Cardiac fibroblast (primary cell): Measurements from ENCODE around the gene ARHGAP24.

Experiments
- DNase-seq, 2 donors: peaks; one replicate each; pipeline versions ENCODE4 v3.0.0 to v3.0.0-alpha.2; 2010; ENCODE audit warnings: low read depth in 2 of 2
- H3K4me3 ChIP-seq, 2 donors: replicated peaks in 1 of 2; 1 replicate in 1 of 2; 2 replicates in 1 of 2; pipeline ENCODE4 v1.5.1; 2011; ENCODE audit warnings: low read depth in 2 of 2, low read length in 2 of 2, mild to moderate bottlenecking in 2 of 2, moderate library complexity in 1 of 2
- CTCF ChIP-seq: IDR thresholded peaks from one replicate; pipeline ENCODE4 v1.5.1; 2011; ENCODE audit warnings: low read depth, mild to moderate bottlenecking, low read length, inconsistent platforms

The ARHGAP24 gene

GRCh38 chr4:85939595-85939994 is 464.6 kb downstream of the ARHGAP24 start:
- no peak for TF ChIP-seq CTCF
- no peak overlapping the region for H3K4me3 ChIP-seq
- no peak for DNase-seq

DNA sequence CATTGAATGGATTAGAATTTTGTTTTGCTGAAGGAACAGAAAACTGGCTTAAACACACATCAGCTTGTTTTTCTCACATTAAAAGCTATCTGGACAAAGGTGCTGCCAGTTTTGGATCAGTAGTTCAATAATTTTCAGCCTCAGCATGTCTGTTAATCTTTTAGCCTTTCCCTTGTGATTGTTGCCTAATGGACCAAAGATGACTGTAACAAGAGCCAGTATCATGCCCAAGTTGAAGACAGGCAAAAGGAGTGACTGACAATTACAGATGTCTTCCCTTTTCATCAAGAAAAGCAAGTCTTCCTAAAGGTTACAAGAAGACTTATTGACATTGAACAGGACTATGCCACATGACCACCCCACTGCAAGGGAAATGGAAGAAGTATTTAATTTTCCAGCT is 465.2 kb downstream of the ARHGAP24 start:
- H3K4me3 ChIP-seq: no peak overlapping the region
- no peak for TF ChIP-seq CTCF
- no peak for DNase-seq

- H3K4me3 ChIP-seq: no peak overlapping the region
- no peak for DNase-seq
- no peak for TF ChIP-seq CTCF
Observed at GRCh38 chr4:85942107-85942506, 467.2 kb downstream of the ARHGAP24 start.

- no peak for TF ChIP-seq CTCF
- no peak overlapping the region for H3K4me3 ChIP-seq
- peak in 1 of 2 donors; percentile 43 for DNase-seq
Observed at GRCh38 chr4:85946821-85947220, 471.9 kb downstream of the ARHGAP24 start.

DNA sequence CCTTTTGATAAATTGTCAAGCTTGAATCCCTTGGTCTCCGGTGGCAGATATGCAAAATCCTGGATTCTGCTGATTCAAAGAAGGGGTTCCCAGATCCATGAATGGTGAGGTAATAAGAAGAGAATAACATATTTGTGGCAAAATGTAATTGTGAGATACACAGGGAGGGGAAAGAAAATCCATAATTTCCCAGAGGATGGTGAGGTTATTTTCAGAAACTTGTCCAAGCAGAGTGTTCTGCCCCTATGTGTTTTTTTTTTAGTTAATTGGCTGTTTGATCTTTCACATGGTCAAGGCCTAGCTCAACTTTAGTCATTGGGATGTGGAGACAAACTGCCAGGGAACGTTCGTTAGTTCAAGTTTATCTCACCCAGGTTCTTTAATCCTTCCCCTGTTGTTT is 476.1 kb downstream of the ARHGAP24 start:
- no peak for TF ChIP-seq CTCF
- H3K4me3 ChIP-seq: no peak overlapping the region
- no peak for DNase-seq

DNA sequence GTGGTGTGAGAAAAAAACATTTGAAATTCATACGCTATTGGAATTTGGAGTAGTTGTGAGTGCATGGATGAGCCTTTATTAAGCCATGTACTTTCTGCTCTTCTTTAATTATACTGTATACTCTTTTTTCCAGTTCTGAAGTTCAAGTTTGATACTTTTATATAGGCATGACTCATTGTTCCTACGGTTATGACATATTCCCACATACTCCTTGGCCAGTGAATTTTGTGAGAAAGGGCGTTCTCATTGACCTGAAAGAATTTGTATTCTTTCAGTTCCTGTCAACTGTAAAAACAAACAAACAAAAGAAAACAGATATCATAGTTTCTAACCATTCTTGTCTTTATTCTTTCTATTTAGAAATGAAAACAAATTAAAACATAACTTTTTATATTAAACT is 477.6 kb downstream of the ARHGAP24 start:
- TF ChIP-seq CTCF: no peak
- DNase-seq: peak; percentile 77 to 88
- H3K4me3 ChIP-seq: no peak overlapping the region

DNA sequence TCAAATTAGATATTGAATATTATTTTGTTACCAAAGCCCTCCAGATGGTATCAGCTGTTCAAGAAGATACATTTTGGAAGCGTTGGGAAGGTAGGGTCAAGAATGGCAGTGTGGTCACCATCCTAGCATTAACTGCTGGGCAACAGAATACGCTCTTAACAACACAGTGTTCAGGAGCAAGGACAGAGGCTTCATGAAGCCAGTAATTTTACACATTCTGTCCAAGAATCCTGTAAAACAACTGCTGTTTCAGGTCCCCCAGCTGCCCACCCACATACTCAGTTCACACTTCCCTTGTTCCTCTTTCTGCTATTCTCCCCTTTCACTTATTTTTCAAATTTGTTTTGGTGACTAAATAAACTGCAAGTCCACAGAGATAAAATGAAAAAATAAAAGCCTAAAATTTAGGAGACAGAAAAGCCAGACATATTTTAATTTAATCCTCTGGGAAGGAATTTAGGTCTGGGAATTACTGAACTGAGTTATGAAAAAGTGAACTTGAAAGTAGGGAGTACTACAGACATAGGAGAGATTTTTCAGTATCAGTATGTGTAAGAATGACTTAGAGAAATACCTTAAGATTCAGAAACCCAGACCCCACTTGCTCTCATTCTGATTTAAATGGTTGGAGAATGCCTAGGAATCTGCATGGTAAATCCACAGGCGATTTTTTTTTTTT is 478.2 kb downstream of the ARHGAP24 start:
- TF ChIP-seq CTCF: no peak
- DNase-seq: peak; percentile 18 to 29
- no peak overlapping the region for H3K4me3 ChIP-seq
